ENCODE results near the gene KCTD2.

GRCh38 chr17:75033346-75034235, 13.4 kb upstream of the KCTD2 start:
- TF ChIP-seq EZH2 (IDR thresholded peaks at IDR 0.05) = no peak
- no peak for TF ChIP-seq POLR2AphosphoS5 (IDR thresholded peaks at IDR 0.05; ENCODE audit: borderline replicate concordance, low read depth, low read length)
- TF ChIP-seq FOXP2 (optimal IDR thresholded peaks at IDR 0.05; ENCODE audit: control extremely low read depth, extremely low read length, insufficient read depth) = no peak

Data from SK-N-MC (cell line).